Measurements from ENCODE around the gene PTGES2. TPM values are rescaled to one million over a fixed set of nuclear protein-coding genes. Genes with fewer than 3 reads are reported as not detected.
A peak's percentile ranks its signal among the peaks of the same experiment; 100 is the strongest.

PTGES2 gene
- total and polyA plus RNA-seq, 9 of the 15 experiments (the other 6 are each of a cell fraction or from before 2014, with no cell fraction given) = 2.4 to 196 (median 90.1) TPM

- no peak for DNase-seq (ENCODE audit: extremely low read depth in 1 of 4, low spot score in 3 of 4)
- peak overlapping the region; percentile 49; the same call in 1 of the 2 replicates for H3K4me3 ChIP-seq
Observed at GRCh38 chr9:128097543-128098296, 29.8 kb downstream of the PTGES2 start.

More at GRCh38 chr9:128097543-128098296, 29.8 kb downstream of the PTGES2 start:
- Histone ChIP-seq H3K4me2 (ENCODE audit: insufficient read depth, low read length) (peak overlapping the region; percentile 87), H3K9ac (ENCODE audit: insufficient read depth in 1 of 2, low read depth in 2 of 2, low read length in 2 of 2) (peak overlapping the region; percentile 69 to 94), H3K4me1 (replicated peaks in 1 of 2; ENCODE audit: control insufficient read depth in 2 of 2, insufficient read depth in 2 of 2, low read length in 2 of 2) (peaks cover 76 to 82% of the 10 kb centered on the region in 2 experiments), H4K20me1 (replicated peaks; ENCODE audit: control insufficient read depth, insufficient read depth, low read length) (0 out of 2 replicates have a peak, but pooled peaks cover 10% of the 10 kb centered on the region), H3K9me1 (ENCODE audit: control insufficient read depth, insufficient read depth, low read length) (no peaks in the 10 kb centered on the region), H3K36me3 (ENCODE audit: control insufficient read depth, insufficient read depth, low read length) (peaks cover 76% of the 10 kb centered on the region; the same call in 2 of the 3 replicates), H3K79me2 (ENCODE audit: control insufficient read depth, insufficient read depth, low read length) (peaks cover 83% of the 10 kb centered on the region), H3K27ac (ENCODE audit: extremely low read depth, low read depth, low read length) (peak overlapping the region; percentile 89), H3K9me3 (replicated peaks; ENCODE audit: control insufficient read depth, insufficient read depth, low read depth, low read length) (no peaks in the 10 kb centered on the region), H2AFZ (ENCODE audit: low read depth, low read length) (no peak overlapping the region), H3K27me3 (ENCODE audit: control insufficient read depth in 2 of 2, insufficient read depth in 2 of 2, low read length in 2 of 2) (no peaks in the 10 kb centered on the region)
- CTCF ChIA-PET (ENCODE audit: low intra/inter-chr PET ratio) = no interaction called here
- BruUV-seq (replicated peaks) = no TSS peak
- 48% methylated on average over 13 of the region's 13 CpGs for WGBS (ENCODE audit: insufficient coverage, low coverage, missing lambda C conversion rate)
- TF ChIP-seq KAT7 (CRISPR knock-in tag; IDR thresholded peaks at IDR 0.05; ENCODE audit: borderline replicate concordance) = 0 out of 2 replicates have a peak, but pooled peaks have one; percentile 12
- no peak for TF ChIP-seq STAT5A (IDR thresholded peaks at IDR 0.05; ENCODE audit: borderline replicate concordance, low read length)
- 0 out of 2 replicates have a peak, but pooled peaks have one; percentile 26 for TF ChIP-seq IRF2 (CRISPR knock-in tag; IDR thresholded peaks at IDR 0.05)
- TF ChIP-seq, protein P1, sequence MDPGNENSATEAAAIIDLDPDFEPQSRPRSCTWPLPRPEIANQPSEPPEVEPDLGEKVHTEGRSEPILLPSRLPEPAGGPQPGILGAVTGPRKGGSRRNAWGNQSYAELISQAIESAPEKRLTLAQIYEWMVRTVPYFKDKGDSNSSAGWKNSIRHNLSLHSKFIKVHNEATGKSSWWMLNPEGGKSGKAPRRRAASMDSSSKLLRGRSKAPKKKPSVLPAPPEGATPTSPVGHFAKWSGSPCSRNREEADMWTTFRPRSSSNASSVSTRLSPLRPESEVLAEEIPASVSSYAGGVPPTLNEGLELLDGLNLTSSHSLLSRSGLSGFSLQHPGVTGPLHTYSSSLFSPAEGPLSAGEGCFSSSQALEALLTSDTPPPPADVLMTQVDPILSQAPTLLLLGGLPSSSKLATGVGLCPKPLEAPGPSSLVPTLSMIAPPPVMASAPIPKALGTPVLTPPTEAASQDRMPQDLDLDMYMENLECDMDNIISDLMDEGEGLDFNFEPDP (CRISPR knock-in tag; IDR thresholded peaks at IDR 0.05) = no peak
- TF ChIP-seq, protein P2, sequence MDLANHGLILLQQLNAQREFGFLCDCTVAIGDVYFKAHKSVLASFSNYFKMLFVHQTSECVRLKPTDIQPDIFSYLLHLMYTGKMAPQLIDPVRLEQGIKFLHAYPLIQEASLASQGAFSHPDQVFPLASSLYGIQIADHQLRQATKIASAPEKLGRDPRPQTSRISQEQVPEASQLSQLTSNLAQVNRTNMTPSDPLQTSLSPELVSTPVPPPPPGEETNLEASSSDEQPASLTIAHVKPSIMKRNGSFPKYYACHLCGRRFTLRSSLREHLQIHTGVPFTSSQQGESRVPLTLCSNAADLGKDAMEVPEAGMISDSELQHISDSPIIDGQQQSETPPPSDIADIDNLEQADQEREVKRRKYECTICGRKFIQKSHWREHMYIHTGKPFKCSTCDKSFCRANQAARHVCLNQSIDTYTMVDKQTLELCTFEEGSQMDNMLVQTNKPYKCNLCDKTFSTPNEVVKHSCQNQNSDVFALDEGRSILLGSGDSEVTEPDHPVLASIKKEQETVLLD (IDR thresholded peaks at IDR 0.05) = no peak
- 0 out of 2 replicates have a peak, but pooled peaks have one; percentile 30 for TF ChIP-seq EGR1 (conservative IDR thresholded peaks at IDR 0.05)
- 0 out of 4 replicates have a peak, but pooled peaks of 1 of the 2 experiments have one; percentile 20 for TF ChIP-seq MAZ (CRISPR knock-in tag; conservative IDR thresholded peaks at IDR 0.05 in 1 of 2, IDR thresholded peaks at IDR 0.05 in 1 of 2)
- POLR2A ChIA-PET = interaction anchor here (0.6 to 2.5 kb wide), 10 partner anchors 9 to 323 kb away, joined by 3 to 13 read pairs (median 4); no protein-coding TSS in a partner anchor
- intact Hi-C loops (cut with micrococcal nuclease) (loop anchor here (2.0 kb wide), 1 partner anchor 31 kb away; the partner anchor contains the start of gene NAIF1), in situ Hi-C loops (cut with MboI) (no loop called here)
- ATAC-seq (no peak), FAIRE-seq (no peak)
